ENCODE data around the gene CSNK1G2.

DNA sequence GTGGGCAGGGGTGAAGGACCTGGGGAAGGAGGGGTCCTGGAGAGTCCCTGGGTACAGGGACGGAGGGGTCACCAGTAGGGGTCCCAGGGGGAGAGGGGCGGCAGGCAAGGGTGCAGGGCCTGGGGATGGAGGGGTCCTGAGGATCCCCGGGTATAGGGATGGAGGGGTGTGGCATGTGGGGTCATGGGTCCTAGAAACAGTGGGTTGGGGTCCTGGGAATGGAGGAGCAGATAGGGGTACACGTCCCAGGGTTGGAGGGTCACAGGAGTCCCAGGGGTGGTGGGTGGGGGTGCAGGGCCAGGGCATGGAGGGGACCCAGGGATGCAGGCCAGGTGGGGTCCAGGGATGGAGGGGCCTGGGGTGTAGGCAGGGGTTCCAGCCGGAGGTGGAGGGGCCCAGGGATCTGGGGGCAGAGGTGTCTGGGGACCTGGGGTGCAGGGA lies 73.2 kb downstream of the CSNK1G2 start:
- TF ChIP-seq, protein P1, sequence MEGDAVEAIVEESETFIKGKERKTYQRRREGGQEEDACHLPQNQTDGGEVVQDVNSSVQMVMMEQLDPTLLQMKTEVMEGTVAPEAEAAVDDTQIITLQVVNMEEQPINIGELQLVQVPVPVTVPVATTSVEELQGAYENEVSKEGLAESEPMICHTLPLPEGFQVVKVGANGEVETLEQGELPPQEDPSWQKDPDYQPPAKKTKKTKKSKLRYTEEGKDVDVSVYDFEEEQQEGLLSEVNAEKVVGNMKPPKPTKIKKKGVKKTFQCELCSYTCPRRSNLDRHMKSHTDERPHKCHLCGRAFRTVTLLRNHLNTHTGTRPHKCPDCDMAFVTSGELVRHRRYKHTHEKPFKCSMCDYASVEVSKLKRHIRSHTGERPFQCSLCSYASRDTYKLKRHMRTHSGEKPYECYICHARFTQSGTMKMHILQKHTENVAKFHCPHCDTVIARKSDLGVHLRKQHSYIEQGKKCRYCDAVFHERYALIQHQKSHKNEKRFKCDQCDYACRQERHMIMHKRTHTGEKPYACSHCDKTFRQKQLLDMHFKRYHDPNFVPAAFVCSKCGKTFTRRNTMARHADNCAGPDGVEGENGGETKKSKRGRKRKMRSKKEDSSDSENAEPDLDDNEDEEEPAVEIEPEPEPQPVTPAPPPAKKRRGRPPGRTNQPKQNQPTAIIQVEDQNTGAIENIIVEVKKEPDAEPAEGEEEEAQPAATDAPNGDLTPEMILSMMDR (conservative IDR thresholded peaks at IDR 0.05): no peak
- TF ChIP-seq ZFX (IDR thresholded peaks at IDR 0.05): no peak
